Esophagus squamous epithelium (tissue), 5 donors: ENCODE results near the gene DNAJB12. TPM values are rescaled to one million over a fixed set of nuclear protein-coding genes. Genes with fewer than 3 reads are reported as not detected.
A peak's percentile ranks its signal among the peaks of the same experiment; 100 is the strongest.

Experiments used
- DNase-seq: peaks from one replicate; lab custom pipeline; 2025; lab: John Stamatoyannopoulos, UW
- H3K27ac ChIP-seq, 4 donors: fragments of 200-600 bp; sonication (generic); one replicate each; pipeline ENCODE4 v1.5.1; 2016 to 2019; ENCODE audit warnings: mild to moderate bottlenecking in 1 of 4
- H3K27me3 ChIP-seq, 4 donors: fragments of 200-600 bp; sonication (generic); 1 replicate in 3 of 4; 2 replicates in 1 of 4; pipeline versions ENCODE4 v1.5.1 to v1.6.0; 2017 to 2021; ENCODE audit warnings: antibody characterized with exemption in 1 of 4
- H3K36me3 ChIP-seq, 3 donors: fragments of 200-600 bp; sonication (generic); one replicate each; pipeline ENCODE4 v1.5.1; 2016 to 2019
- H3K4me1 ChIP-seq, 3 donors: fragments of 200-600 bp; sonication (generic); one replicate each; pipeline ENCODE4 v1.5.1; 2017 to 2019
- H3K4me3 ChIP-seq, 4 donors: fragments of 200-600 bp; sonication (generic); 1 replicate in 3 of 4; 2 replicates in 1 of 4; pipeline ENCODE4 v1.5.1; 2016 to 2019; ENCODE audit warnings: mild to moderate bottlenecking in 2 of 4, moderate library complexity in 1 of 4
- H3K9me3 ChIP-seq, 3 donors: fragments of 200-600 bp; sonication (generic); one replicate each; pipeline ENCODE4 v1.5.1; 2016 to 2019
- POLR2A ChIP-seq, 4 donors: fragments of 450-650 bp; IDR thresholded peaks; one replicate each; pipeline ENCODE4 v1.6.1; 2017; ENCODE audit warnings: antibody characterized with exemption in 4 of 4, mild to moderate bottlenecking in 4 of 4, moderate library complexity in 3 of 4
- WGBS, 2 donors: methylation state at CpG; one replicate each; pipeline ENCODE4 v1.1.5; 2018; 5-methylcytosine and 5-hydroxymethylcytosine counted together
- intact Hi-C: fragments of 100-400 bp; cut with DNase I; formaldehyde crosslinking; loops from one replicate; pipeline ENCODE4 v1.15.0; 2022
- total RNA-seq, 4 donors: library from RNA; depleted of rRNA; stranded (reverse); fragments of >200 nt; gene quantifications; one replicate each; pipeline ENCODE4 v1.1.0, GENCODE V29; 2016
- TF ChIP-seq, protein P1 (sequence below), 6 experiments: fragments of 450-650 bp in 4 of 6; fragments of 200-600 bp in 2 of 6; sonication (generic) in 2 of 6; IDR thresholded peaks; one replicate each; pipeline ENCODE4 v1.5.1; 2016 to 2019; ENCODE audit warnings: antibody characterized with exemption in 6 of 6, mild to moderate bottlenecking in 4 of 6, moderate library complexity in 4 of 6
- donor health status: DM: yes; HTN: yes; CAD: no.

DNAJB12 gene
- total RNA-seq, 4 donors from 2014 or later = 22.7 to 34.0 (median 23.8) TPM

DNA sequence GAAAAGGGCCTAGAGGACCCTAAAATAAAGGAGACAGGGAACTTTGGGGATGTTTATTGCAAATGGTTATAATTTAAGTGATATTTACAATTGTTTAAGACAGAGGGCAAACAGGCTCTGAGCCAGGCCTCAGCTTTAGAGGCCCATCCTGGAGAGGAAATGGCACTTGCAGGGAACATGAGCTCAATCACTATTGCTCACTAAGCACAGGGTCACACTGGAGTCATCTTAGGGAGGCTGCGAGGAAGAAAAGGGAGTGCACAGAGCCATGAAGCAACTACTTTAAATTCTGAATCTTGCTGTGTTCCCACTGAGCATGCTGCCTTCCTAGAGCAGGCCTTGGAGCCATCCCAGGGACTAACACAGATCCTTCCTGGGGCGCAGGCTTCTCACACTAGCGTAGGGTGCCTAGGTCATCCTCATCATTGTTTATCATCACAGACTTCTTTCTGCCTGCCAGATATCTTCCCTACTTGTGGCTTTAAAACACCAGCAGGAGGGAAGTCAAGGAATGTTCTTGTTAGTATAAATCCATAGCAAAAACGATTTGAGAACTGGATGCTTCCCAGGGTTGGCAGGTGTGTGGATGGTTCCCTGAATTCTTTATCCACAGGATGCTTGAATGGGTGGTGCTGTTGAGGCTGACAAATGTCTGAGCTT, 12.7 kb upstream of the DNAJB12 start:
- no peak overlapping the region for H3K27ac ChIP-seq
- peaks cover 0 to 41% (median 0%) of the 10 kb centered on the region in 3 donors for H3K36me3 ChIP-seq
- WGBS, 2 donors = 85 to 90% methylated on average over 3 to 4 of the region's 4 CpGs
- intact Hi-C loops = loop anchor here (5.0 to 10.0 kb wide), 2 partner anchors 465 to 697 kb away; no protein-coding TSS in a partner anchor
- TF ChIP-seq, protein P1, sequence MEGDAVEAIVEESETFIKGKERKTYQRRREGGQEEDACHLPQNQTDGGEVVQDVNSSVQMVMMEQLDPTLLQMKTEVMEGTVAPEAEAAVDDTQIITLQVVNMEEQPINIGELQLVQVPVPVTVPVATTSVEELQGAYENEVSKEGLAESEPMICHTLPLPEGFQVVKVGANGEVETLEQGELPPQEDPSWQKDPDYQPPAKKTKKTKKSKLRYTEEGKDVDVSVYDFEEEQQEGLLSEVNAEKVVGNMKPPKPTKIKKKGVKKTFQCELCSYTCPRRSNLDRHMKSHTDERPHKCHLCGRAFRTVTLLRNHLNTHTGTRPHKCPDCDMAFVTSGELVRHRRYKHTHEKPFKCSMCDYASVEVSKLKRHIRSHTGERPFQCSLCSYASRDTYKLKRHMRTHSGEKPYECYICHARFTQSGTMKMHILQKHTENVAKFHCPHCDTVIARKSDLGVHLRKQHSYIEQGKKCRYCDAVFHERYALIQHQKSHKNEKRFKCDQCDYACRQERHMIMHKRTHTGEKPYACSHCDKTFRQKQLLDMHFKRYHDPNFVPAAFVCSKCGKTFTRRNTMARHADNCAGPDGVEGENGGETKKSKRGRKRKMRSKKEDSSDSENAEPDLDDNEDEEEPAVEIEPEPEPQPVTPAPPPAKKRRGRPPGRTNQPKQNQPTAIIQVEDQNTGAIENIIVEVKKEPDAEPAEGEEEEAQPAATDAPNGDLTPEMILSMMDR (IDR thresholded peaks at IDR 0.05) = no peak
- TF ChIP-seq POLR2A (IDR thresholded peaks at IDR 0.05) = no peak
- H3K9me3 ChIP-seq = no peaks in the 10 kb centered on the region
- H3K4me1 ChIP-seq = peaks cover 7 to 14% (median 9%) of the 10 kb centered on the region in 3 donors
- H3K27me3 ChIP-seq = no peaks in the 10 kb centered on the region
- DNase-seq = no peak
- no peak overlapping the region for H3K4me3 ChIP-seq

DNA sequence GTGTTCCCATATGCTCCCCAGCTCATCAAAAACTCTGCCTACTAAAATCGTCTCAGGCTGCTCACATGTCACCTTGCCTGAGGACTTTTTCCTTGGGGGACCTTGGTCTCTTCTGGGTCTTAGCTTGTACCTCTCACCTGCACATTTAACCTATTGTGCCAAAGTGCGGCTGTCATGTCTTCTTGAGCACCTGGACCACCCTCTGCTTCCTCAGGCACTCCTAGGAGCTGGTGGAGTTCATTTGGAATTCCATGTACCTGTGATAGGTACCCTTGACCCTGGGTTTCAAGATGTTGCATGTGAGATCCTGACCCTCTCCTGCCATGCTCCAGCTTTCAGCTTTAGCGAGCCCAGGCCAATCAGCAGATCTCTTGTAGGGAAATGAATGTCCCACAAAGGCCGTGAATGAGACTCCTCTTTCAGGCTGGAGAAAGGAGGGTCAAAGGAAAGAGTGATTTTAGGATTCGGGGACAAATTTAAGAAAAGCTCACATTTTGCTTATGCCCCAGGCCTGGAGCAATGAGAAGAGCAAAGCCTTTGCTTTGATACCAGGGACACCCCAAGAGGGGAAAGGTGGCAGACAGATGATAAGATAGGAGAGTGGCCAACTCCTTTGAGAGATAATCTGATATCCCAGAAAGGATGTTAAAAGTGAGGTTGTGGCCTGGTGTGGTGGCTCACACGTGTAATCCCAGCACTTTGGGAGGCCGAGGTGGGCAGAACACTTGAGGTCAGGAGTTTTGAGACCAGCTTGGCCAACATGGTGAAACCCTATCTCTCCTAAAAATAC, 10.6 kb upstream of the DNAJB12 start:
- Histone ChIP-seq H3K4me1 (peaks cover 7 to 14% (median 9%) of the 10 kb centered on the region in 3 donors), H3K4me3 (no peak overlapping the region), H3K27me3 (no peaks in the 10 kb centered on the region), H3K27ac (peak overlapping the region in 2 of 4 donors; percentile 26 to 77), H3K36me3 (peaks cover 0 to 28% (median 0%) of the 10 kb centered on the region in 3 donors), H3K9me3 (no peaks in the 10 kb centered on the region)
- DNase-seq = no peak
- TF ChIP-seq, protein P1 (IDR thresholded peaks at IDR 0.05) = no peak
- no peak for TF ChIP-seq POLR2A (IDR thresholded peaks at IDR 0.05)
- WGBS, 2 donors = 84 to 85% methylated on average over 7 of the region's 7 CpGs
- intact Hi-C loops = loop anchor here (5.0 to 10.0 kb wide), 2 partner anchors 467 to 700 kb away; no protein-coding TSS in a partner anchor

DNA sequence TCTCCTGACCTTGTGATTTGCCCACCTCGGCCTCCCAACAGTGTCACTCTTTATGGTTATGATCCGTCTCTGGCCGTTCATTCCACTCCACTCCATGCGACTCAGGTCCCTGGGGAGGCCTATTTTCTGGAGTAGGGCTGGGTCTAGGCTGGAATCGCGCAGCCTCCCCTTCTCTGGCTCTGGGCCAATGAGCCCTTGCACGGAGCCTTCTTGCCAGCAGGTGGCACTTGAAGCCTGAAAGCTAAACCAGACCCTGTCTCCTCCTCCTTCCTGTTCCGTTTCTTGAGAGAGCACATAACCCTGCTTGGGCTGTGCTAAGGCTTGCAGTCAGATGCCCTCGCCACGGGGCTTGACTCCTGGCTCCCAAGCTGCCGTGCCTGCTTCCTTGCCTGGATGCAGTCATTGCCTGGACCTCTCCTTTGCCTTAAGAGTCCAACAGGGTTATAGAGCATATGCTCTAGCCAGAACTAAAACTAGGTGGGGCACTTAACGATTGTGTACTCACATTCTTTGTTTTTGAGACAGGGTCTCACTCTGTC, 9.6 kb upstream of the DNAJB12 start:
- WGBS, 2 donors = 2 to 9% methylated on average over 11 to 12 of the region's 12 CpGs
- H3K27me3 ChIP-seq = no peaks in the 10 kb centered on the region
- peak overlapping the region; percentile 10 to 77 (median 49) for H3K27ac ChIP-seq
- peak; percentile 61 for DNase-seq
- no peaks in the 10 kb centered on the region for H3K9me3 ChIP-seq
- H3K36me3 ChIP-seq = peaks cover 0 to 28% (median 0%) of the 10 kb centered on the region in 3 donors
- H3K4me3 ChIP-seq = peak overlapping the region in 1 of 4 donors; percentile 37
- TF ChIP-seq, protein P1 (IDR thresholded peaks at IDR 0.05) = peak; percentile 86 to 97 (median 94)
- peak in 1 of 4 donors; percentile 26 for TF ChIP-seq POLR2A (IDR thresholded peaks at IDR 0.05)
- intact Hi-C loops = loop anchor here (10.0 kb wide), 1 partner anchor 700 kb away; no protein-coding TSS in a partner anchor
- H3K4me1 ChIP-seq = peaks cover 7 to 14% (median 9%) of the 10 kb centered on the region in 3 donors

DNA sequence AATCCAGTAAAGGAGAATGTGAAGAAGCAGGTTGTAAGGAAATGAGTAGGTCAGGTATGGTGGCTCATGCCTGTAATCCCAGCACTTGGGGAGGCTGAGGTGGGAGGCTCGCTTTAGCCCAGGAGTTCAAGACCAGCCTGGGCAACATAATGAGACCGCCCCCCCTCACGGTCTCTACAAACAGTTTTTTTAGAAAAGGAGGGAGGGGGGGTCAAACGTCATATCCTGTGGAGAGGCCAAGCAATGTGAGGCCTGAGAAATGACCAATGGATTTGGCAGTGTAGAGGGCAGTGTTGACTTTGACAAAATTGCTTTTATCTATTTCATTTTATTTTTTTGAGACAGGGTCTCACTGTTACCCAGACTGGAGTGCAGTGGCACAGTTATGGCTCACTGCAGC, 2.3 kb upstream of the DNAJB12 start:
- no peak overlapping the region for H3K27ac ChIP-seq
- H3K27me3 ChIP-seq = no peaks in the 10 kb centered on the region
- intact Hi-C loops = no loop called here
- peaks cover 0 to 12% (median 0%) of the 10 kb centered on the region in 3 donors for H3K36me3 ChIP-seq
- H3K9me3 ChIP-seq = no peaks in the 10 kb centered on the region
- 76% methylated on average over 4 of the region's 4 CpGs for WGBS, 2 donors
- H3K4me1 ChIP-seq = peaks cover 14 to 26% (median 20%) of the 10 kb centered on the region in 3 donors
- no peak for DNase-seq
- no peak overlapping the region for H3K4me3 ChIP-seq
- TF ChIP-seq, protein P1 (IDR thresholded peaks at IDR 0.05) = no peak
- no peak for TF ChIP-seq POLR2A (IDR thresholded peaks at IDR 0.05)
